Panc1 (cell line): ENCODE results near the gene PLGRKT. TPM values are rescaled to one million over a fixed set of nuclear protein-coding genes. Genes with fewer than 3 reads are reported as not detected.

Source experiments
- ATAC-seq: fragments of 200-7000 bp; cut with Tn5 transposase; 2 replicates; pipeline ENCODE4 v1.9.1; 2020; ENCODE audit warnings: mild to moderate bottlenecking, moderate library complexity
- BruUV-seq: library from RNA; stranded (reverse); fragments of 400-500 nt; replicated peaks from 2 replicates; lab custom pipeline; 2021; lab: Mats Ljungman, UMichigan
- CTCF ChIA-PET: fragments of 300-600 bp; sonication (Branson Sonifier 250); formaldehyde crosslinking; loops from one replicate; lab custom pipeline; 2022; ENCODE audit warnings: antibody characterized with exemption; lab: Charles Lee
- POLR2A ChIA-PET: fragments of 300-600 bp; sonication (Branson Sonifier 250); formaldehyde crosslinking; loops from one replicate; lab custom pipeline; 2022; ENCODE audit warnings: antibody characterized with exemption; lab: Charles Lee
- DNase-seq: peaks from one replicate; pipeline ENCODE4 v3.0.0-alpha.2; 2010; ENCODE audit warnings: low read depth, low spot score
- H3K27ac ChIP-seq: 2 replicates; pipeline ENCODE4 v1.5.1; 2011; ENCODE audit warnings: mild to moderate bottlenecking, low read length, inconsistent platforms
- H3K27me3 ChIP-seq: fragments of 200-500 bp; sonication (Bioruptor generic); 2 replicates; pipeline ENCODE4 v1.6.0; 2014; ENCODE audit warnings: low read length, inconsistent platforms; ENCODE audit not compliant: control insufficient read depth, insufficient read depth
- H3K36me3 ChIP-seq: fragments of 200-500 bp; sonication (Bioruptor generic); 2 replicates; pipeline ENCODE4 v1.5.1; 2014; ENCODE audit warnings: inconsistent platforms, mild to moderate bottlenecking, low read length, moderate library complexity; ENCODE audit not compliant: control insufficient read depth, insufficient read depth
- H3K4me1 ChIP-seq: 2 replicates; pipeline ENCODE4 v1.5.1; 2011; ENCODE audit warnings: inconsistent platforms, mild to moderate bottlenecking, low read length, moderate library complexity; ENCODE audit not compliant: control insufficient read depth, insufficient read depth
- H3K4me3 ChIP-seq, 2 experiments: 2 replicates each; pipeline ENCODE4 v1.5.1; 2011 to 2012; ENCODE audit warnings: low read depth in 2 of 2, low read length in 2 of 2, mild to moderate bottlenecking in 2 of 2, inconsistent platforms in 1 of 2, moderate library complexity in 1 of 2
- H3K9me3 ChIP-seq: fragments of 200-500 bp; sonication (Bioruptor generic); 2 replicates; pipeline ENCODE4 v1.5.1; 2014; ENCODE audit warnings: low read depth, mild to moderate bottlenecking, inconsistent platforms, low read length, moderate library complexity; ENCODE audit not compliant: control insufficient read depth, insufficient read depth
- CTCF ChIP-seq: fragments of 450-650 bp; IDR thresholded peaks from 2 replicates; pipeline ENCODE4 v1.5.1; 2017; ENCODE audit warnings: mild to moderate bottlenecking
- POLR2AphosphoS5 ChIP-seq: IDR thresholded peaks from 2 replicates; pipeline ENCODE4 v1.6.1; 2012; ENCODE audit warnings: mild to moderate bottlenecking, low read depth, low read length, moderate library complexity
- REST ChIP-seq, 2 experiments: IDR thresholded peaks; 2 replicates each; pipeline ENCODE4 v1.6.1; 2011 to 2012; ENCODE audit warnings: low read depth in 2 of 2, control low read depth in 1 of 2, low read length in 1 of 2, mild to moderate bottlenecking in 1 of 2, moderate library complexity in 1 of 2; ENCODE audit not compliant: insufficient read depth in 1 of 2
- SIN3A ChIP-seq: IDR thresholded peaks from 2 replicates; pipeline ENCODE4 v1.6.1; 2012; ENCODE audit warnings: low read depth, mild to moderate bottlenecking, low read length, moderate library complexity, borderline replicate concordance; ENCODE audit not compliant: insufficient read depth
- TCF7L2 ChIP-seq: IDR thresholded peaks from 2 replicates; pipeline ENCODE4 v1.6.1; 2011; ENCODE audit warnings: mild to moderate bottlenecking, low read depth, low read length, inconsistent platforms
- in situ Hi-C: cut with HindIII; loops from 2 replicates; pipeline ENCODE4 v1.10.0; 2016; ENCODE audit warnings: low sequenced_read_pairs, low pct_unique_long_range_greater_than_20kb
- intact Hi-C: fragments of 100-400 bp; cut with micrococcal nuclease; formaldehyde crosslinking; loops from one replicate; pipeline ENCODE4 v1.10.0; 2022; ENCODE audit not compliant: unreplicated experiment
- total RNA-seq: library from RNA; stranded (reverse); gene quantifications from one replicate; pipeline ENCODE4 v1.2.1, GENCODE V29; 2021; ENCODE audit not compliant: unreplicated experiment

PLGRKT gene
- total RNA-seq, 1 experiment from 2014 or later = 9.3 TPM

GRCh38 chr9:5355817-5356216 lies 81.9 kb downstream of the PLGRKT start:
- BruUV-seq = no TSS peak
- POLR2A ChIA-PET = no interaction called here
- no peak for ATAC-seq
- H3K4me3 ChIP-seq = no peak overlapping the region
- H3K27me3 ChIP-seq = no peaks in the 10 kb centered on the region
- CTCF ChIA-PET = no interaction called here
- TF ChIP-seq CTCF = no peak
- H3K4me1 ChIP-seq = no peaks in the 10 kb centered on the region
- intact Hi-C loops = no loop called here
- no peaks in the 10 kb centered on the region for H3K9me3 ChIP-seq
- in situ Hi-C loops = no loop called here
- H3K36me3 ChIP-seq = no peaks in the 10 kb centered on the region
- no peak overlapping the region for H3K27ac ChIP-seq
- no peak for DNase-seq

- Histone ChIP-seq H3K4me1 (no peaks in the 10 kb centered on the region), H3K4me3 (no peak overlapping the region), H3K36me3 (no peaks in the 10 kb centered on the region), H3K27me3 (no peaks in the 10 kb centered on the region), H3K27ac (no peak overlapping the region), H3K9me3 (no peaks in the 10 kb centered on the region)
- CTCF ChIA-PET = no interaction called here
- TF ChIP-seq SIN3A (no peak), TCF7L2 (no peak), REST (IDR thresholded peaks at IDR 0.05; ENCODE audit: insufficient read depth in 1 of 2, low read depth in 2 of 2, low read length in 1 of 2) (no peak), POLR2AphosphoS5 (no peak)
- intact Hi-C loops (no loop called here), in situ Hi-C loops (no loop called here)
- BruUV-seq = no TSS peak
- POLR2A ChIA-PET = no interaction called here
- no peak for ATAC-seq
- DNase-seq = no peak
These were observed 82.5 kb downstream of the PLGRKT start for GRCh38 chr9:5355226-5355625.

GRCh38 chr9:5354184-5354583 lies 83.5 kb downstream of the PLGRKT start:
- TF ChIP-seq CTCF (no peak), POLR2AphosphoS5 (no peak), TCF7L2 (no peak), REST (IDR thresholded peaks at IDR 0.05; ENCODE audit: insufficient read depth in 1 of 2, low read depth in 2 of 2, low read length in 1 of 2) (no peak), SIN3A (no peak)
- Histone ChIP-seq H3K4me1 (no peaks in the 10 kb centered on the region), H3K36me3 (no peaks in the 10 kb centered on the region), H3K4me3 (no peak overlapping the region), H3K27ac (no peak overlapping the region), H3K9me3 (no peaks in the 10 kb centered on the region), H3K27me3 (no peaks in the 10 kb centered on the region)
- ATAC-seq (no peak), DNase-seq (no peak)
- intact Hi-C loops (no loop called here), in situ Hi-C loops (no loop called here)
- ChIA-PET CTCF (no interaction called here), POLR2A (no interaction called here)
- no TSS peak for BruUV-seq
